GM08714 (cell line): ENCODE data around the gene SGSM2.

Source experiments
- H3K4me3 ChIP-seq: fragments of 200-500 bp; sonication (Bioruptor generic); 2 replicates; pipeline ENCODE4 v1.5.1; 2014; ENCODE audit warnings: mild to moderate bottlenecking, low read length, inconsistent platforms
- ZNF274 ChIP-seq: IDR thresholded peaks from 2 replicates; pipeline ENCODE4 v1.6.1; 2012; ENCODE audit warnings: mild to moderate bottlenecking, low read depth, low read length

Gene SGSM2

DNA sequence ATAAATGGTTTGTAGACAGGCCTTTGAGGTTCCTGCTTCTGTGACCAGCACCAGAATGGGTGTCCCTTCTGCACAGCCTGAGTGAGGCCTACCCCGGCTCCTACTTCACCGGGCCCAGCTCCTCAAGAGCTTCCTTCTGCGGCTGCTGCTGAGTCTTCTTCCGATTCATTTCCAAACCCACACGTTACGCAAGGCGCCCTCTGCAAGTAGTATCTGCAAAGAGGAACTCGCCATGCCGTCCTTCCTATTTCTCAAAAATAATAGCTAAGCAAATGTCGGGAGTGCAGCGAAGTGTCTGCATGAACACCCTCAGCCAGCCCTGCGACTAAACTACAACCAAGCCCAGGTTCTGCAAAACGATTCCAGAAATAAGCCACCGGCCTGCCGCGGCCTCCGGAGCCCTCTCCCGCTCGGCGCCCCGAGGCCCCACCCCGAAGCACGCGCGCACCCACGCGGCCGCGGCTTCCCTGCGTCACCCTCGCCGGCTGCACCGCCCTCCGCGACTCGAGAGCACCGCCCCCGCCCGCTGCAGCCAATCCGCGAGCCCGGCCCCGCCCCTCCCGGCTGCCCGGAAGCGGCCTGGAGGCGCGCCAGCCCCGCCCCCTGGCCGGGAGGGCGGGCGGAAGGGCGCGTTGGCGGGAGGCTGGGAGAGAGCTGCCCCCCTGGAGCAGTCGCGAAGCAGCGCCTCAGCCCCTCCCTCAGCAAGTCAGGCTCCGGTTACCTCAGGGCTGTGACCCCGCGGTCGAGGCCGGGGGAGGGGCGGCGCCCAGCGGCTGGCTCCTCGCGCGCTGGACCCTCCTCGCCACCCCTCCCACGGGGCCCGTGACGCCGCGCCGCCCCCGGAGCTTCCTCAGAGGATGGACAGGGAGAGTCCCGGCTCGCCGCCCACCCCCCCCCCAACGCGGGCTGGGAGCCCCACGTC lies 55.2 kb downstream of the SGSM2 start:
- no peak for TF ChIP-seq ZNF274
- H3K4me3 ChIP-seq = peak overlapping the region; percentile 82

DNA sequence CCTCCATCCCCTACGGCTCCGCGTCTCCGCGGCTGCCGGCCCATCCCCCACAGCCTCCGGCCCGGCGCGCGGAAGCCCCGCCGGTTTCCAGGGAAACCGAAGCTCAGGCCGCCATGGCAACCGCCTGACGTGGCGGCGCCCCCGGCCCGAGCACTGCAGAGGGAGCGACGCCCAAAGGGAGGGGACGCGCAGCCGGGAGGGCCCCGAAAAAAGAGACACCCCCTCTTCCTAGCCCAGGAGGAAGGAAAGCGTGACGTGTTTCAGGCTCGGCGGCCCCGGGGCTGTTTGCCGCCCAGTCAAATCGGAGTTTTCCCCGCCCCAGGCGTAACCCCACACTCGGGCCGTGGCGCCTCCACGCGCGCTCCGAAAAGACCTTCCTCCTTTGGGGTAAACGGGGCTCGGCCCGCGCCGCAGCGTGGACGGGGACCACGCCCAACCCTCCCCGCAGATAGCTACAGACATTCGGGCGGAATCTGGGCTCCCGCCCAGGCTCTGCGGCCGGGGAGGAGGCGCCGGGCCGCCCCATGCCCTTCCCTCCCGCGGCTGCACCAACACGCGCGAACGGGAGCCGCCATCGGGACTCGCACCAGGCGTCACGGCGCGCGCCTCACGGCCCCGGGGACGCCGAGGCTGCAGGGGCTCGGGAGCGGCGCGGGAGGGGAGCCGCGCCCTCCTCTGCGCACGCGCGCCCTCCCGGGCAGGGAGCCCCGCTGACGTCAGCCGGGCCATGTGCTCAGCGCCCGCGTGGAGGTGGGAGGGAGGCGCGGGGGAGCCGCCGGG lies 56.1 kb downstream of the SGSM2 start:
- H3K4me3 ChIP-seq = peak overlapping the region; percentile 82

DNA sequence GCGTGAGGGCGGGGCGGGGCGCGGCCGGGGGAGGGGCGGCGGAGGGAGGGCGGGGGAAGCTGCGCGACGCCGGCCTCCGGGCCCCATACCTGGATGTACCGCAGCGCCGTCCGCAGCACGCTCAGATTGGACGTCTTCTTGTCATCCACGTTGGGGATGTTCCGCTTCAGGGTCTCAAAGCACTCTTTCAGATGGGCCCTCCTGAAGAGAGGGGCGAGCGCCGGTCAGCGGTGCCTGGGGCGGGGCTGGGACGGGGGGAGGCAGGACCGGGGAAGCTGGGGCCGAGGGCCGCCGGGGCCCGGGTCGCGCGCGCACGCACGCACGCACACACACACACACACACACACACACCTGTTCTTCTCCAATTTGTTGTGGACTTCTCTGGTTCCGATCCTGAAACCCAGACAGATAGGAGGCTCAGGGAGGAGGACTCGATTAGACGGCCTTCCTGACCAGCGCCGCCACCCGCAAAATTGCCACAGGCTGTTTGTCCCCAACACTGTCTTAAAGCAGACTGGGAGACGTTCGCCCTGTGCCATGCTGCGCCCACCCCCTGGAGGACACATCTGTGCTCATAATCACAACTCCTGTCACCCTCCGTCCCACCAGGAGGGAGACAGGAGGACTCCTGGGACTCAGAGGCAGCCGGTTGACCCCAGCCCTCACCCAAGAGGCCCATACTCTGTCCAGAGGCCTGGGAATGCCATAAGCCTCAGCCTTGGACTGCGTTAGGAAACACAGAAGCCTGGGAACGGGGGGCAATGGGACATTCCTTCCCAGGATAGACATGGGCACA lies 56.9 kb downstream of the SGSM2 start:
- no peak overlapping the region; the same call in 1 of the 2 replicates for H3K4me3 ChIP-seq

More for the DNA sequence above, 56.1 kb downstream of the SGSM2 start:
- TF ChIP-seq ZNF274 = no peak

DNA sequence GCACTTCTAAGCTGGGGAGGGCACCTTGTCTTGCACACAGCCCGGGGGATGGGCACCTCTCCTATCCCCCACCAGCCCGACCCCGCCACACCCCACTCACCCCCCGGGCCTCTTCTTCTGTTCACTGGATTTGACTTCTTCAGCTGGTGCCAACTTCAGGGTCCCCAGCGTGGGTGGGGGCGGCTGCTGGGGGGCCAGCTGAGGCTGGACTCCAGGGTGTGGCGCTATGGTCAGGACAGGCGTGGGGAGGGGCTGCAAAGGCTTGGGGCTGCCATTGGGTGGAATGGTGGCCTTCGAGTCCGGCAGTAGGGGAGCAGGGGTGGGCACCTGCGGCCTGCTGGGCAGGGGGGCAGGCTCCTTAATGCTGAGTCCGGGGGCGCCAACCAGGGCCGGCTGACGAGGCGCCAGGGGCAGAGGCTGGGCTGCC lies 57.5 kb downstream of the SGSM2 start:
- TF ChIP-seq ZNF274 = no peak
- no peak overlapping the region for H3K4me3 ChIP-seq

More for the DNA sequence above, 56.9 kb downstream of the SGSM2 start:
- TF ChIP-seq ZNF274 = no peak

DNA sequence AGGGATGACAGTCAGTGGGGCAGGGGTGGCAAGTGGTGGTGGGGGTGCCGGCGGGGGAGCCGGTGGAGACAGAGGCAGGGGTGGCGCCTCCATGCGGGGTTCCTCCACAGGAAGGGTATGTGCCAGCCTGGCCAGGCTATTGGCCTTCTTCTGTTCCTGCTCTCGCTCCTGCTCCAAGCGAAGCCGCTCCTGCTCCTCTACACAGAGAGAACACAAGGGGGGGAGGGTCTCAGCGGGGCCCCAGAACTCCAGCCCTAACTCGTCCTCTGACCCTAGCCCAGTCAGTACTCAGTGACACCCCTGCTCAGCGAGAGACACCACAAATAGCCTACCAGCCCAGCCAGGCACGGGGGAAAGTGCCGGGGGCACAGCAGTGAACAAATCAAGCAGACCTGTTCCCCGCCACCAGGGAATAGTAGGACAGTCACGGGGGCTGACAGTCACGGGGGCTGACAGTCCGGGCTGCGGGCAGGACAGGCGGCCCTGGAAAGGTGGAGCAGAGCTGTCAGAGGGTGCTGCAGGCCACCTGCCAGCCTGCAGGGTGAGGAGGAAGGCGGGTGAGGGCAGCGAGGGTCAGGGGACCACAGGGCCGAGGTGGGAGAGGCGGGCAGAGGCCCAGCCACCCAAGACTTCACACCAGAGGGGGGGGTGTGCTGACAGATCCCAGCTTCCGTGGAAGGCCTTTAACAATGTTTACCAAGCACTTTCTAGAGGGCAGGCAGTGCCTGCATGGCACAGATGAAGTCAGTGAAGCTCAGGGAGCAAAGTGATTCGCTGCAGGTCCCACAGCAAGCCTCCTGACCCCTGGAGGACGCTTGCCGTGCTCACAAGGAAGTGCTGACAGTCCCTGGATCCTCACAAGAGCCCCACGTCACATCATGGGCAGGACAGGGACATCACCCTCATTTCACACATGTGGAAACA lies 58.2 kb downstream of the SGSM2 start:
- no peak overlapping the region for H3K4me3 ChIP-seq
- no peak for TF ChIP-seq ZNF274

DNA sequence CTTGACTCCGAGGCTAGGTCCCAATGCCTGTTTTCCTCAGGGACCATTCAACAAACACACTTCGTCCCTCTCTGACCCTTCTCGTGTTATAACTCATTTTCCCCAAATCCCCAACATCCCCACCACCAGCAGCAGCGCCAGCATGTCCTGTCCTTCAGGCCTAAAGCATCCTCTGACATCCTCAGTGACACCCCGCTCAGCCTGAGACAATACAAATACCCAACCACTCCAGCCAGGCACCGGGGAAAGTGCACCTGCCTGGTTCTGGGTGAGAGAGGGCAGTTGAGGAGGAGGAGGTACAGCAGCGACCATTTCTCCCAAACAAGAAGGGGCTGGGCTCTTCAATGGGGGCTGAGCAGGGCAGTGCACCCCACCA lies 58.9 kb downstream of the SGSM2 start:
- no peak for TF ChIP-seq ZNF274
- peak overlapping the region; percentile 31; the same call in 1 of the 2 replicates for H3K4me3 ChIP-seq

DNA sequence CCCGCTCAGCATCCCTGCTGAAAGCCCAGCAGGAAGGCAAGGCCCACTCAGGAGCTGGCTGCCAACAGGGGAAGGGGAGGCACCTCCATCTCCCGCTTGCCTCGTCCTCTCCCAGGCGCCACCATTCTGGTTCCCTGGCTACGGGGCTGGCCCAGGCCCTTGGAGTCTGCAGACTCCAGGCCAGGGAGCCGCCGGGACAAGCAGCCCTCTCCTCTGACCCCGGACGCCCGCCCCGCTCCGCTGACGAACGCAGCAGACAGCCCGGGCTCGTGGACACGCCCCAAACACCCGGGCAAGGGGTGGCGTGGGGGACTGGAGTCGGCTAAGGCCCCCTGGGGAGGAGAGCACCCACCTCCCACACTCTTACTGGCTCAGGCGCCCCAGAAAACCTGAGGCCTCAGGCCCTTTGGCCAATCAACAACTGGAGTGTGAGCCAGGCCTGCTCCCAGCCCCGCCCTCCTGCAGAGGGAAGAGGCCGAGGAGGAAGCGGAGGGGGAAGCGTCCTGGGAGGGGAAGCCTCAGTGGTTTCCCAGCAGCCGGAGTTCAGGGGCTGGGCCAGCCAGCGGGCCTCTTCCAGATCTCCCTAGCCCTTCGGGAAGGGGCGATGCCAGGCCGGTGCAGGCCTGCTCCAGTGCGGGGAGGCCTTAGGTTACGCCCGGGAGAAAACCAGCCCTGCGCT lies 59.4 kb downstream of the SGSM2 start:
- no peak for TF ChIP-seq ZNF274
- peak overlapping the region; percentile 31; the same call in 1 of the 2 replicates for H3K4me3 ChIP-seq

DNA sequence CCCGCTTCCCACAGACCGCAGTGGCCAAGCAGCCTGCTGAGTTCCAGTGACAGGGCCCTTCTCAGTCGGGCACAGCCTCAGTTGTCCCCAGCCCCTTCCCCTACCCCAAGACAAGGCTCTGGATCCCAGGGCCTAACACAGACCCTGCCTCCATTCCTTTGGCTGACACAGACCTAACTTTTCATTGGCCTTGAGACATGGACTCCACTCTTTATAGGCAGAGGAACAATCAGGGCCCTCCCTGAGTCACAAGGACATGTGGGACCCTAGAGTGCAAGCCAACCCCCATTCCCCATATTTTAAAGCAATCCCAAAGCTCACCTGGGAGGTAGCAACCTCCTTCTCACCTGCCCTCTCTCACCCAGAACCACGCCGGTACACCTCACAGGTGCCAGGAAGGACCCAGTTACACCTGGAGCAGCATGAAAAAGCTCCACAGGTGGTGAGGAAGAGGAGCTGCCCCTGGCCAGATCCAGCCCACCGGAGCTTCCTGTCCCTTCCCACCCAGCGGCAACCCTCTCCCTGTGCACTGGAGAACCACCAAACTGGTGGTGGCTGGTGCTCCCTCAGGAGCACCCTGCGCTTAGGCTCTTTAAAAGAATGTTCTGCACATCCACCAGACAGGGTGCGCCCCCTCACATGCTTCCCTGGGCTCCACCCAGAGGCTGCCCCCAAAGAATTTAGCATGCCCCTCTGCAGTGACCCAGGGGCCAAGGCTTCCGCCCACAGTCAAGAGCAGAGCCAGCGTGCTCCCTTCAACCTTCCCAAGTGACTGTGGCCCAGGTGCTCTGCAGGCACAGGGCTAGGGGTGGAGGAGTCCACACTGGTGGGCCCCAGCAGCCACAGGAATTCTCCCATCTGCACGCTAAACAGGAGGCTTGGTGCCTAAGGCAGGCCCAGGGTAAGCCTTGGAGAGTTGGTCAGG lies 60.2 kb downstream of the SGSM2 start:
- no peak overlapping the region; the same call in 1 of the 2 replicates for H3K4me3 ChIP-seq
- no peak for TF ChIP-seq ZNF274

DNA sequence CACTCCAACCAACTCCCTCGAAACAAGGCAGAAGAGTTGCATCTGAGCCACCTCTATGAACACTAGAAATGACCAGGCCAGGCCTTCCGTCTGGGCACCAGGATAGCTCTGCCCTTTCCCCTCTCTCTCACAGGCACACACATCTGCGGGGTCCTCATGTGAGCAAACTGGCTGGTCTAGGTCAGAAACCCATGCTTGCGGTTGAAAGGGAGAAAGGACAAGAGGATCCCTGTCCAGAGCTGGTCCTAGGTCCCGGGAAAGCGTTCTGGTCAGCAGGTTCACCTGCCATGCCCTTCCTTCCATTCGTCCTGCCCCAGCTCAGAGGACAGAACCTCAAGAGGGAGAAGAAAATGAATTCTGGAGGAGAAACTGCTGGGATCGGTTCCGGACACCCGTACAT lies 60.9 kb downstream of the SGSM2 start:
- H3K4me3 ChIP-seq = no peak overlapping the region
- TF ChIP-seq ZNF274 = no peak

DNA sequence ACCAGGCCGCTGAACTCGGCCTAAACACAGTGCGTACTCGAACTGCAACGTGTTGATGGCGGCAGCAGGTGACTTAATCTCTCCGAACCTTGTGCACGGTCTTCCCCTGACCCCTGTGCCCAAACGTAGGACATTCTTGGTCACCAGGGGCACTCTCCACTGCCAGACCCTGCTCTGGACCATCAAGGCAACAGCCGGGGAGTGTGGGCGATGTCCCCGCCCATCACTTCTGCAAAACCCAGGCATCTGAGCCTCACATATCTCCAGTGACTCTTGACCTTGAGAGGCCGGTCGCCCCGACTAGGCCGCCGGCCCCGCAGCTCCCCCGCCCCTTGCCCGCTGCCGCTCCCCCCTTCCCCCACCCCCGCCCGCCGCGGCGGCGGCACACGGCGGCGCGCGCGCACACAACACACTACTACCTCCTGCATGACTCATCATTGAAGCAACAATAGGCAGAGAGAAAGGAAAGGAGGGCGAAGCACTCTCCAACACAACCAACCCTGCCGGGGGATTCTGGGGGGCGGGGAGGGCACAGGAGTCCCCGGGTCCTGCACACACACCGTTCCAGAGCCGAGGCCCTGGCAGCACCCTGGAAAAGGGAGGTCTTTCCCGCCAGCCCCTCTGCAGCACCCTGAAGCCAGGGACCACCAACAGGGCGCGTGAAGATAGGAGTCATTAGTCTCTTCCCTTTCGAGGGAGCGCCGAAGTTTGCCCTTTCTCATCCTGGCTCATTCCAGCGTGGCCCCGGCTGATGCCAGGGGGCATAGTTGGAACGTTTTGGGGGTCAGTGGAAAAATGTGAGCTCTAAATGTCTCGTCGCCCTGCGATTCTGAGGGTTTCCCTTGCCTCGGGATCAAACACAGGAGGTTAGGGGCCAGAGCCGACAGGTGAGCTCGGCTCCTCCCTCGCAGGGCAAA lies 61.6 kb downstream of the SGSM2 start:
- TF ChIP-seq ZNF274 = no peak
- peak overlapping the region; percentile 46; the same call in 1 of the 2 replicates for H3K4me3 ChIP-seq
